WTC11 (cell line): ENCODE data around the gene LYPD6B. TPM values are rescaled to one million over a fixed set of nuclear protein-coding genes. Genes with fewer than 3 reads are reported as not detected.

Experiments used
- ATAC-seq: fragments of 200-7000 bp; cut with Tn5 transposase; 2 replicates; pipeline ENCODE4 v1.10.0; 2021; ENCODE audit warnings: mild to moderate bottlenecking, moderate library complexity
- CTCF ChIA-PET: fragments of 300-600 bp; sonication (Branson Sonifier 250); formaldehyde crosslinking; loops from one replicate; lab custom pipeline; 2021; ENCODE audit warnings: antibody characterized with exemption; lab: Charles Lee
- POLR2A ChIA-PET: fragments of 350-600 bp; sonication (Branson Sonifier 250); formaldehyde crosslinking; loops from one replicate; lab custom pipeline; 2021; ENCODE audit warnings: antibody characterized with exemption; lab: Charles Lee
- DNase-seq: peaks from one replicate; pipeline ENCODE4 v3.0.0; 2021; ENCODE audit warnings: low spot score
- H3K27ac Mint-ChIP-seq: 2 replicates; pipeline ENCODE4 v1.8.0; 2021; ENCODE audit warnings: mixed read lengths
- H3K27me3 Mint-ChIP-seq: 2 replicates; pipeline ENCODE4 v1.8.0; 2021; ENCODE audit warnings: low read depth, mild to moderate bottlenecking, moderate library complexity, mixed read lengths
- H3K36me3 Mint-ChIP-seq: 2 replicates; pipeline ENCODE4 v1.8.0; 2021; ENCODE audit warnings: mixed read lengths
- H3K4me1 Mint-ChIP-seq: 2 replicates; pipeline ENCODE4 v1.8.0; 2022; ENCODE audit warnings: mixed read lengths
- H3K4me3 Mint-ChIP-seq: 2 replicates; pipeline ENCODE4 v1.8.0; 2021; ENCODE audit warnings: mild to moderate bottlenecking, moderate library complexity, mixed read lengths
- H3K9me3 Mint-ChIP-seq: 2 replicates; pipeline ENCODE4 v1.8.0; 2021; ENCODE audit warnings: mixed read lengths
- ARID4B ChIP-seq: sonication (generic); formaldehyde crosslinking; IDR thresholded peaks from 2 replicates; pipeline ENCODE4 v1.8.0; 2023; ENCODE audit warnings: missing genetic modification reagents, mild to moderate bottlenecking, borderline replicate concordance
- CTCF ChIP-seq: fragments of 200-600 bp; IDR thresholded peaks from 2 replicates; pipeline ENCODE4 v1.8.0; 2022; ENCODE audit warnings: antibody characterized with exemption
- ESRRA ChIP-seq: sonication (generic); formaldehyde crosslinking; IDR thresholded peaks from 2 replicates; pipeline ENCODE4 v1.8.1; 2022; ENCODE audit warnings: mild to moderate bottlenecking, missing genetic modification reagents, borderline replicate concordance
- ETV6 ChIP-seq: sonication (generic); formaldehyde crosslinking; IDR thresholded peaks from 2 replicates; pipeline ENCODE4 v1.8.1; 2022; ENCODE audit warnings: mild to moderate bottlenecking, missing genetic modification reagents
- HMGA2 ChIP-seq: fragments of 250-450 bp; sonication (Bioruptor Pico); IDR thresholded peaks from 2 replicates; pipeline ENCODE4 v1.4.0; 2021; ENCODE audit warnings: mild to moderate bottlenecking, moderate library complexity
- MXD4 ChIP-seq: fragments of 250-450 bp; sonication (Bioruptor Pico); IDR thresholded peaks from 2 replicates; pipeline ENCODE4 v1.8.0; 2021; ENCODE audit warnings: mild to moderate bottlenecking, moderate library complexity, borderline replicate concordance
- OVOL2 ChIP-seq: fragments of 250-450 bp; sonication (Bioruptor Pico); IDR thresholded peaks from 2 replicates; pipeline ENCODE4 v1.9.0; 2021; ENCODE audit warnings: mild to moderate bottlenecking, borderline replicate concordance
- SMAD3 ChIP-seq: sonication (generic); formaldehyde crosslinking; IDR thresholded peaks from 2 replicates; pipeline ENCODE4 v1.8.0; 2022; ENCODE audit warnings: missing genetic modification reagents, mild to moderate bottlenecking, borderline replicate concordance
- SP1 ChIP-seq: sonication (generic); formaldehyde crosslinking; conservative IDR thresholded peaks from 2 replicates; pipeline ENCODE4 v1.8.1; 2022; ENCODE audit warnings: missing genetic modification reagents
- TCF7 ChIP-seq: sonication (generic); formaldehyde crosslinking; IDR thresholded peaks from 2 replicates; pipeline ENCODE4 v1.8.0; 2022; ENCODE audit warnings: mild to moderate bottlenecking, low read depth, missing genetic modification reagents, moderate library complexity
- USF2 ChIP-seq: sonication (generic); formaldehyde crosslinking; IDR thresholded peaks from 2 replicates; pipeline ENCODE4 v1.8.1; 2023; ENCODE audit warnings: mild to moderate bottlenecking, missing genetic modification reagents, moderate library complexity
- ZNF219 ChIP-seq: sonication (generic); formaldehyde crosslinking; IDR thresholded peaks from 2 replicates; pipeline ENCODE4 v1.8.0; 2023; ENCODE audit warnings: missing genetic modification reagents, mild to moderate bottlenecking, borderline replicate concordance
- ZNF232 ChIP-seq: sonication (generic); formaldehyde crosslinking; IDR thresholded peaks from 2 replicates; pipeline ENCODE4 v1.8.0; 2022; ENCODE audit warnings: mild to moderate bottlenecking, missing genetic modification reagents
- ZNF425 ChIP-seq: fragments of 250-450 bp; sonication (Bioruptor Pico); conservative IDR thresholded peaks from 2 replicates; pipeline ENCODE4 v1.9.0; 2021; ENCODE audit warnings: mild to moderate bottlenecking
- total RNA-seq: library from RNA; stranded (reverse); gene quantifications from 3 replicates; pipeline ENCODE4 v1.2.3, GENCODE V29; 2021

Gene LYPD6B
- total RNA-seq, 1 experiment from 2014 or later: 1.6 TPM

- no peak for TF ChIP-seq ZNF425 (CRISPR knock-in tag)
- TF ChIP-seq, all 79 proteins: peak for 0
Observed at GRCh38 chr2:149084924-149085795, 46.7 kb downstream of the LYPD6B start (continued).

- no peaks in the 10 kb centered on the region for H3K36me3 Mint-ChIP-seq
- peaks cover 13% of the 10 kb centered on the region for H3K4me1 Mint-ChIP-seq
- CTCF ChIA-PET: interaction anchor here (0.6 to 0.9 kb wide), 6 partner anchors 9 to 364 kb away, joined by 3 to 6 read pairs (median 4); no protein-coding TSS in a partner anchor
- H3K27ac Mint-ChIP-seq: no peak overlapping the region
- peak; percentile 58 for ATAC-seq
- TF ChIP-seq CTCF: peak; percentile 49
- TF ChIP-seq HMGA2: no peak
- TF ChIP-seq, all 79 proteins: peak for 1
- Mint-ChIP-seq H3K4me3 (no peak overlapping the region), H3K27me3 (0 out of 2 replicates have a peak, but pooled peaks cover 3% of the 10 kb centered on the region), H3K9me3 (no peaks in the 10 kb centered on the region)
- no peak for DNase-seq
- POLR2A ChIA-PET: interaction anchor here (0.6 kb wide), 1 partner anchor 46 kb away, joined by 4 read pairs; no protein-coding TSS in a partner anchor
Observed at GRCh38 chr2:149087751-149088150, 49.3 kb downstream of the LYPD6B start.

GRCh38 chr2:149089068-149089467 is 50.6 kb downstream of the LYPD6B start:
- no peak for ATAC-seq
- DNase-seq: no peak
- Mint-ChIP-seq H3K27me3 (0 out of 2 replicates have a peak, but pooled peaks cover 3% of the 10 kb centered on the region), H3K9me3 (no peaks in the 10 kb centered on the region), H3K4me3 (no peak overlapping the region), H3K36me3 (no peaks in the 10 kb centered on the region), H3K27ac (no peak overlapping the region), H3K4me1 (peaks cover 2% of the 10 kb centered on the region)
- ChIA-PET CTCF (interaction anchor here (1.1 kb wide), 1 partner anchor 72 kb away, joined by 3 read pairs; no protein-coding TSS in a partner anchor), POLR2A (no interaction called here)
- TF ChIP-seq ZNF232 (no peak), ARID4B (CRISPR knock-in tag) (no peak), USF2 (CRISPR knock-in tag) (no peak), SMAD3 (no peak), ESRRA (CRISPR knock-in tag) (no peak)
- TF ChIP-seq, all 79 proteins: peak for 0

- TF ChIP-seq SP1 (no peak), OVOL2 (CRISPR knock-in tag) (no peak), ETV6 (no peak), MXD4 (CRISPR knock-in tag) (no peak), TCF7 (no peak), ZNF219 (CRISPR knock-in tag) (no peak)
- CTCF ChIA-PET: no interaction called here
- ATAC-seq: no peak
- Mint-ChIP-seq H3K9me3 (no peaks in the 10 kb centered on the region), H3K27me3 (0 out of 2 replicates have a peak, but pooled peaks cover 1% of the 10 kb centered on the region), H3K27ac (no peak overlapping the region), H3K4me3 (no peak overlapping the region), H3K36me3 (no peaks in the 10 kb centered on the region), H3K4me1 (peaks cover 2% of the 10 kb centered on the region; the same call in 1 of the 2 replicates)
- POLR2A ChIA-PET: no interaction called here
- DNase-seq: no peak
Observed at GRCh38 chr2:149090706-149091105, 52.2 kb downstream of the LYPD6B start.
